ENCODE data around the gene ZBTB7C. TPM values are rescaled to one million over a fixed set of nuclear protein-coding genes. Genes with fewer than 3 reads are reported as not detected.

Gene ZBTB7C
- total and polyA plus RNA-seq, 2 of the 8 experiments (the other 6 are each of a cell fraction or from before 2014, with no cell fraction given), result 0.15 to 0.45 TPM

DNA sequence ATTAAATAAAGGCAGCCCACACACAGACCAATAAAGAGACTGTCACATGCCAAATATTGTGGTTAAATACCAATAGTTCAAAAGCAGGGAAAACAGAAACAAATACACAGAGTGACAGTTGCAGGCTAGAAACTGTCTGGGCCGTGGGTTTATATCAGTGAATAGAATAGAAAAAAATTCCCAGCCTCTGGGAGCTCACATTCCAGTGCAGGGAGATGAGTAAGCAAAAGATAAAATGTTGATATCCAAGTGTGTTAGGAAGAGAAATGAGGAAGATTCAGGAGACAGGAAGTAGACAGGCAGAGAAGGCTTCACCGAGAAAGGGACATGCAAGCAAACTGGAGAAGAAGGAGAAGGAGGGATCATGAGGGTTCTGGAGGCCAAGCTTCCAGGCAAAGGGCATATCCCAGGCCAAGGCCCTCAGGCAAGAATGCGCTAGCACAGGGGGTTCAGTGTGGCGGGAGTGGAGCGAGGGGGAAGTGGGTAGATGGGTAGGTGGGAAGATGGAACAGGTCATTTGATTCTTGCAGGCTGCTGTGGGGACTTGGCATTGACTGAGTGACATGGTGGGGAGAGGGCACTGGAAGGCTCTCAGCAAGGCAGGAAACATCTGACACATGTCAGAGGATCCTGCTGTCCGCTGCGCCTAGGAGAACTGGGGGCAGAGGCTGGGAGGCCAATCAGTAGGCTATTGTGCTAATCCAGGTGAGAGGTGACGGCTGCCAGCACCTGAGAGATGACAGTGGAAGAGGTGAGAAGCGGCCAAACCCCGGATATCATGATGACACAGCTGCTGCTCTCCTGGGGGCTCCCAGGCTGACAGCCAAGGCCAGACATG, 89.2 kb downstream of the ZBTB7C start (continued):
- TF ChIP-seq PHF8 (conservative IDR thresholded peaks at IDR 0.05; ENCODE audit: low read depth, low read length), result no peak
- TF ChIP-seq NRF1 (IDR thresholded peaks at IDR 0.05; ENCODE audit: low read depth, low read length), result no peak
- TF ChIP-seq JUND (IDR thresholded peaks at IDR 0.05; ENCODE audit: low read length), result no peak
